HEK293T (cell line): ENCODE data around the gene CELSR2.
"Not testable (repeated sequence)": the region's sequence is repeated elsewhere in the genome, so short reads cannot be mapped to it uniquely, and the experiment has no call there.

ENCODE experiments used
- CTCF ChIA-PET: fragments of 350-600 bp; formaldehyde crosslinking; extraction: SDS; loops from one replicate; lab custom pipeline; 2021; ENCODE audit warnings: antibody characterized with exemption, inconsistent platforms; lab: Yijun Ruan, JAX
- POLR2A ChIA-PET: fragments of 350-600 bp; formaldehyde crosslinking; extraction: SDS; loops from one replicate; lab custom pipeline; 2020; ENCODE audit warnings: antibody characterized with exemption, inconsistent platforms; lab: Yijun Ruan, JAX
- DNase-seq: peaks from one replicate; pipeline ENCODE4 v3.0.0; 2012; ENCODE audit warnings: mixed read lengths; ENCODE audit errors: extremely low spot score
- ARNT ChIP-seq: fragments of 450-650 bp; IDR thresholded peaks from 2 replicates; pipeline ENCODE4 v1.6.1; 2017; ENCODE audit warnings: mild to moderate bottlenecking
- BHLHE40 ChIP-seq: fragments of 450-650 bp; IDR thresholded peaks from 2 replicates; pipeline ENCODE4 v1.6.1; 2016; ENCODE audit warnings: mild to moderate bottlenecking, moderate library complexity, borderline replicate concordance
- CTBP1 ChIP-seq: fragments of 450-650 bp; IDR thresholded peaks from 2 replicates; pipeline ENCODE4 v1.6.1; 2016; ENCODE audit warnings: borderline replicate concordance
- ELF4 ChIP-seq: fragments of 450-650 bp; IDR thresholded peaks from 2 replicates; pipeline ENCODE4 v1.6.1; 2017; ENCODE audit warnings: antibody characterized with exemption
- FOXA1 ChIP-seq: fragments of 450-650 bp; IDR thresholded peaks from 2 replicates; pipeline ENCODE4 v1.6.1; 2016; ENCODE audit warnings: mild to moderate bottlenecking
- FOXK2 ChIP-seq: fragments of 450-650 bp; IDR thresholded peaks from 2 replicates; pipeline ENCODE4 v1.6.1; 2016; ENCODE audit warnings: mild to moderate bottlenecking
- FOXM1 ChIP-seq: fragments of 450-650 bp; IDR thresholded peaks from 2 replicates; pipeline ENCODE4 v1.6.1; 2017; ENCODE audit warnings: mild to moderate bottlenecking, borderline replicate concordance
- HDGF ChIP-seq: fragments of 450-650 bp; IDR thresholded peaks from 2 replicates; pipeline ENCODE4 v1.6.1; 2017; ENCODE audit warnings: antibody characterized with exemption, borderline replicate concordance
- L3MBTL2 ChIP-seq: fragments of 450-650 bp; conservative IDR thresholded peaks from 2 replicates; pipeline ENCODE4 v1.6.1; 2016; ENCODE audit warnings: mild to moderate bottlenecking
- LEF1 ChIP-seq: fragments of 450-650 bp; IDR thresholded peaks from 2 replicates; pipeline ENCODE4 v1.6.1; 2017; ENCODE audit warnings: mild to moderate bottlenecking, borderline replicate concordance
- NFRKB ChIP-seq: fragments of 450-650 bp; IDR thresholded peaks from 2 replicates; pipeline ENCODE4 v1.6.1; 2016; ENCODE audit warnings: mild to moderate bottlenecking, moderate library complexity
- PKNOX1 ChIP-seq: fragments of 450-650 bp; IDR thresholded peaks from 2 replicates; pipeline ENCODE4 v1.6.1; 2016
- SP1 ChIP-seq: fragments of 450-650 bp; IDR thresholded peaks from 2 replicates; pipeline ENCODE4 v1.6.1; 2017
- SUZ12 ChIP-seq: fragments of 450-650 bp; IDR thresholded peaks from 2 replicates; pipeline ENCODE4 v1.6.1; 2016; ENCODE audit warnings: mild to moderate bottlenecking
- TARDBP ChIP-seq: fragments of 450-650 bp; IDR thresholded peaks from 2 replicates; pipeline ENCODE4 v1.6.1; 2016
- ZNF384 ChIP-seq: fragments of 450-650 bp; IDR thresholded peaks from 2 replicates; pipeline ENCODE4 v1.6.1; 2016

The CELSR2 gene

GRCh38 chr1:109283748-109284600 is 34.6 kb downstream of the CELSR2 start:
- no peak for DNase-seq
- TF ChIP-seq SUZ12 (no peak), FOXA1 (no peak), BHLHE40 (no peak), ZNF384 (no peak), NFRKB (no peak), SP1 (no peak), CTBP1 (no peak), ELF4 (no peak), ARNT (no peak), PKNOX1 (no peak), TARDBP (no peak), FOXM1 (no peak), LEF1 (no peak)
- POLR2A ChIA-PET = interaction anchor here (1.5 to 2.1 kb wide), 6 partner anchors 12 to 141 kb away, joined by 3 to 18 read pairs (median 8); partner anchors contain the start of genes CELSR2 and SORT1
- CTCF ChIA-PET = interaction anchor here (1.6 to 2.1 kb wide), 2 partner anchors 114 to 207 kb away, joined by 5 to 7 read pairs; partner anchors contain the start of gene SORT1

GRCh38 chr1:109286762-109287161 is 37.4 kb downstream of the CELSR2 start:
- DNase-seq, CTCF ChIA-PET, POLR2A ChIA-PET: not testable (repeated sequence)

- TF ChIP-seq NFRKB = no peak
- no peak for TF ChIP-seq L3MBTL2
- TF ChIP-seq LEF1 = no peak
- no peak for TF ChIP-seq CTBP1
- TF ChIP-seq FOXK2 = no peak
- TF ChIP-seq SP1 = no peak
- TF ChIP-seq HDGF = no peak
- no peak for TF ChIP-seq ZNF384
- no peak for TF ChIP-seq TARDBP
- TF ChIP-seq PKNOX1 = no peak
- TF ChIP-seq ARNT = no peak
- no peak for TF ChIP-seq ELF4
- DNase-seq = no peak
- ChIA-PET CTCF (no interaction called here), POLR2A (interaction anchor here (1.0 kb wide), 1 partner anchor 15 kb away, joined by 3 read pairs; no protein-coding TSS in a partner anchor)
Observed at GRCh38 chr1:109290137-109290536, 40.8 kb downstream of the CELSR2 start.

GRCh38 chr1:109290998-109291397 is 41.7 kb downstream of the CELSR2 start:
- no peak for DNase-seq
- POLR2A ChIA-PET = interaction anchor here (1.0 kb wide), 1 partner anchor 14 kb away, joined by 3 read pairs; no protein-coding TSS in a partner anchor
- CTCF ChIA-PET = no interaction called here
- no peak for TF ChIP-seq TARDBP
- no peak for TF ChIP-seq LEF1
- no peak for TF ChIP-seq PKNOX1
- no peak for TF ChIP-seq CTBP1
- no peak for TF ChIP-seq FOXK2
- TF ChIP-seq L3MBTL2 = no peak
- TF ChIP-seq ARNT = no peak
- TF ChIP-seq SP1 = no peak
- no peak for TF ChIP-seq HDGF

GRCh38 chr1:109292364-109292763 is 43.0 kb downstream of the CELSR2 start:
- TF ChIP-seq ELF4 (no peak), HDGF (no peak), L3MBTL2 (no peak), FOXM1 (no peak), LEF1 (no peak), TARDBP (no peak), SP1 (no peak), PKNOX1 (no peak), ZNF384 (no peak), FOXA1 (no peak), FOXK2 (no peak), SUZ12 (no peak), BHLHE40 (no peak), CTBP1 (no peak), ARNT (no peak), NFRKB (no peak)
- POLR2A ChIA-PET = interaction anchor here (1.1 kb wide), 1 partner anchor 9 kb away, joined by 5 read pairs; the partner anchor contains the start of gene PSRC1

GRCh38 chr1:109293026-109293425 is 43.7 kb downstream of the CELSR2 start:
- no peak for DNase-seq
- no peak for TF ChIP-seq L3MBTL2
- TF ChIP-seq ZNF384 = no peak
- ChIA-PET CTCF (interaction anchor here (0.7 kb wide), 1 partner anchor 102 kb away, joined by 3 read pairs; no protein-coding TSS in a partner anchor), POLR2A (interaction anchor here (1.1 kb wide), 1 partner anchor 10 kb away, joined by 5 read pairs; the partner anchor contains the start of gene PSRC1)

More at GRCh38 chr1:109292364-109292763, 43.0 kb downstream of the CELSR2 start:
- DNase-seq = no peak
- CTCF ChIA-PET = interaction anchor here (0.7 kb wide), 1 partner anchor 101 kb away, joined by 3 read pairs; no protein-coding TSS in a partner anchor
